GM12878 (cell line): ENCODE measurements around the gene VGF. TPM values are rescaled to one million over a fixed set of nuclear protein-coding genes. Genes with fewer than 3 reads are reported as not detected.

Experiments
- ATAC-seq: fragments of 200-7000 bp; cut with Tn5 transposase; 3 replicates; pipeline ENCODE4 v1.9.1; 2020; ENCODE audit warnings: mild to moderate bottlenecking, moderate library complexity
- BruUV-seq: library from RNA; stranded (reverse); fragments of 400-500 nt; replicated peaks from 2 replicates; lab custom pipeline; 2021; lab: Mats Ljungman, UMichigan
- CTCF ChIA-PET: fragments of 300-600 bp; sonication (Branson Sonifier 250); formaldehyde crosslinking; extraction: SDS; loops from one replicate; lab custom pipeline; 2021; ENCODE audit warnings: inconsistent platforms; lab: Yijun Ruan, JAX
- POLR2A ChIA-PET: fragments of 350-600 bp; formaldehyde crosslinking; extraction: SDS; loops from one replicate; lab custom pipeline; 2021; ENCODE audit warnings: inconsistent platforms; lab: Charles Lee
- RAD21 ChIA-PET: fragments of 300-600 bp; sonication (Branson Sonifier 250); formaldehyde crosslinking; loops from one replicate; lab custom pipeline; 2023; ENCODE audit warnings: antibody characterized with exemption; ENCODE audit not compliant: unreplicated experiment; lab: Charles Lee
- SMC1A ChIA-PET: fragments of 300-600 bp; sonication (Branson Sonifier 250); formaldehyde crosslinking; loops from one replicate; lab custom pipeline; 2023; ENCODE audit not compliant: unreplicated experiment, uncharacterized antibody; lab: Charles Lee
- DNase-seq: peaks from one replicate; pipeline ENCODE4 v3.0.0-alpha.2; 2011; ENCODE audit warnings: low read depth, low spot score
- FAIRE-seq: peaks from 3 replicates; lab custom pipeline; 2011; peaks lifted over from hg19 to GRCh38; lab: Jason Lieb, UNC
- H2AFZ ChIP-seq: 2 replicates; pipeline ENCODE4 v1.6.0; 2011; ENCODE audit warnings: low read depth, low read length, control low read depth; ENCODE audit not compliant: control insufficient read depth
- H3K27ac ChIP-seq: 2 replicates; pipeline ENCODE4 v1.5.1; 2011; ENCODE audit warnings: control low read depth; ENCODE audit not compliant: control insufficient read depth, insufficient read depth
- H3K27me3 ChIP-seq, 2 experiments: replicated peaks in 1 of 2; 2 replicates each; pipeline versions ENCODE4 v1.6.0 to v1.6.1; 2011; ENCODE audit warnings: low read length in 1 of 2; ENCODE audit not compliant: control insufficient read depth in 2 of 2, insufficient read depth in 2 of 2
- H3K36me3 ChIP-seq, 2 experiments: 2 replicates each; pipeline ENCODE4 v1.5.1; 2011; ENCODE audit warnings: low read length in 1 of 2; ENCODE audit not compliant: control insufficient read depth in 2 of 2, insufficient read depth in 2 of 2
- H3K4me1 ChIP-seq: 2 replicates; pipeline ENCODE4 v1.6.1; 2011; ENCODE audit warnings: mild to moderate bottlenecking, low read length, moderate library complexity, mixed read lengths; ENCODE audit not compliant: control insufficient read depth, insufficient read depth
- H3K4me2 ChIP-seq: 2 replicates; pipeline ENCODE4 v1.6.0; 2011; ENCODE audit warnings: control low read depth; ENCODE audit not compliant: control insufficient read depth, insufficient read depth
- H3K4me3 ChIP-seq: fragments of 200-600 bp; sonication (generic); 2 replicates; pipeline ENCODE4 v1.5.1; 2016
- H3K79me2 ChIP-seq: 2 replicates; pipeline ENCODE4 v1.6.0; 2011; ENCODE audit warnings: low read length; ENCODE audit not compliant: control insufficient read depth, insufficient read depth
- H3K9ac ChIP-seq: 2 replicates; pipeline ENCODE4 v1.8.0; 2011; ENCODE audit warnings: low read length, control low read depth, mixed read lengths; ENCODE audit not compliant: control insufficient read depth, insufficient read depth
- H3K9me3 ChIP-seq: replicated peaks from 3 replicates; pipeline ENCODE4 v1.5.1; 2011; ENCODE audit warnings: mild to moderate bottlenecking, low read length; ENCODE audit not compliant: control insufficient read depth, insufficient read depth
- H4K20me1 ChIP-seq: 2 replicates; pipeline ENCODE4 v1.6.0; 2011; ENCODE audit not compliant: control insufficient read depth, insufficient read depth
- ATF7 ChIP-seq: fragments of 450-650 bp; IDR thresholded peaks from 2 replicates; pipeline ENCODE4 v1.6.1; 2016; ENCODE audit warnings: low read depth, mild to moderate bottlenecking
- ESRRA ChIP-seq: IDR thresholded peaks from 2 replicates; pipeline ENCODE4 v1.6.1; 2012; ENCODE audit warnings: mild to moderate bottlenecking, low read length, improper control_type of control experiment
- JUND ChIP-seq: IDR thresholded peaks from 2 replicates; pipeline ENCODE4 v1.6.1; 2012; ENCODE audit warnings: low read depth, mild to moderate bottlenecking, low read length, improper control_type of control experiment, moderate library complexity
- NRF1 ChIP-seq: conservative IDR thresholded peaks from 2 replicates; pipeline ENCODE4 v1.6.1; 2011; ENCODE audit warnings: mild to moderate bottlenecking, low read depth, low read length, improper control_type of control experiment
- RBBP5 ChIP-seq: fragments of 200-600 bp; sonication (generic); conservative IDR thresholded peaks from 2 replicates; pipeline ENCODE4 v1.6.1; 2016
- STAT3 ChIP-seq: IDR thresholded peaks from 2 replicates; pipeline ENCODE4 v1.6.1; 2011; ENCODE audit warnings: low read depth, low read length, improper control_type of control experiment
- ZBED1 ChIP-seq: IDR thresholded peaks from 2 replicates; pipeline ENCODE4 v1.6.1; 2016; ENCODE audit warnings: borderline replicate concordance
- WGBS: methylation state at CpG from one replicate; pipeline ENCODE4 v1.1.6; 2016; ENCODE audit warnings: low lambda C conversion rate; ENCODE audit not compliant: insufficient replicate concordance, insufficient coverage; ENCODE audit errors: missing lambda C conversion rate; 5-methylcytosine and 5-hydroxymethylcytosine counted together
- in situ Hi-C: fragments of 300-500 bp; cut with MboI; formaldehyde crosslinking; loops from 9 replicates; pipeline ENCODE4 v1.14.3; 2018; ENCODE audit warnings: mixed read lengths
- intact Hi-C: fragments of 100-400 bp; cut with micrococcal nuclease; formaldehyde crosslinking; loops from one replicate; pipeline ENCODE4 v1.14.2; 2022; ENCODE audit not compliant: unreplicated experiment
- polyA plus RNA-seq, 11 experiments: library from polyadenylated mRNA; depleted of rRNA in 4 of 11; unstranded in 6 of 11; stranded (reverse) in 5 of 11; fragments of >200 nt; fragmentation: Nextera tagmentation in 4 of 11; fragmentation: Illumina TruSeq in 1 of 11; extraction: Ambion mirVana in 4 of 11; extraction: Trizol in 1 of 11; gene quantifications; 1 replicate in 1 of 11; 2 replicates in 10 of 11; pipeline versions ENCODE4 v1.2.1 to v1.2.3, GENCODE V29; 2011 to 2016; ENCODE audit warnings: inconsistent platforms in 2 of 11, missing spikeins in 2 of 11, low read depth in 1 of 11
- total RNA-seq, 4 experiments: library from RNA; depleted of rRNA in 3 of 4; stranded (reverse); fragments of >200 nt in 3 of 4; fragmentation: Illumina TruSeq in 1 of 4; extraction: Trizol in 1 of 4; gene quantifications; 2 replicates each; pipeline versions ENCODE4 v1.2.1 to v1.2.3, GENCODE V29; 2013 to 2021
- TF ChIP-seq, protein P1 (sequence below): fragments of 450-650 bp; IDR thresholded peaks from 2 replicates; pipeline ENCODE4 v1.6.1; 2016; ENCODE audit warnings: mild to moderate bottlenecking

VGF gene
- total and polyA plus RNA-seq, 10 of the 15 experiments (the other 5 are each of a cell fraction or from before 2014, with no cell fraction given), result 0.09 to 0.25 (median 0.17) TPM; not detected in 6

- in situ Hi-C loops, result no loop called here
- RAD21 ChIA-PET, result no interaction called here
- POLR2A ChIA-PET, result no interaction called here
- no peak for TF ChIP-seq ESRRA
- TF ChIP-seq, protein P1, sequence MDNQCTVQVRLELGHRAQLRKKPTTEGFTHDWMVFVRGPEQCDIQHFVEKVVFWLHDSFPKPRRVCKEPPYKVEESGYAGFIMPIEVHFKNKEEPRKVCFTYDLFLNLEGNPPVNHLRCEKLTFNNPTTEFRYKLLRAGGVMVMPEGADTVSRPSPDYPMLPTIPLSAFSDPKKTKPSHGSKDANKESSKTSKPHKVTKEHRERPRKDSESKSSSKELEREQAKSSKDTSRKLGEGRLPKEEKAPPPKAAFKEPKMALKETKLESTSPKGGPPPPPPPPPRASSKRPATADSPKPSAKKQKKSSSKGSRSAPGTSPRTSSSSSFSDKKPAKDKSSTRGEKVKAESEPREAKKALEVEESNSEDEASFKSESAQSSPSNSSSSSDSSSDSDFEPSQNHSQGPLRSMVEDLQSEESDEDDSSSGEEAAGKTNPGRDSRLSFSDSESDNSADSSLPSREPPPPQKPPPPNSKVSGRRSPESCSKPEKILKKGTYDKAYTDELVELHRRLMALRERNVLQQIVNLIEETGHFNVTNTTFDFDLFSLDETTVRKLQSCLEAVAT, result no peak
- TF ChIP-seq ATF7, result no peak
- 98% methylated on average over 19 of the region's 24 CpGs for WGBS
- Histone ChIP-seq H2AFZ (no peak overlapping the region), H3K4me1 (peaks cover 5% of the 10 kb centered on the region), H3K4me3 (no peak overlapping the region), H4K20me1 (no peaks in the 10 kb centered on the region), H3K79me2 (peaks cover 9% of the 10 kb centered on the region), H3K27me3 (no peaks in the 10 kb centered on the region), H3K36me3 (peaks cover 0 to 3% of the 10 kb centered on the region in 2 experiments; a peak in 2 of 4 replicates), H3K27ac (no peak overlapping the region), H3K9ac (no peak overlapping the region), H3K9me3 (no peaks in the 10 kb centered on the region), H3K4me2 (no peak overlapping the region)
- no peak for ATAC-seq
- CTCF ChIA-PET, result no interaction called here
- SMC1A ChIA-PET, result interaction anchor here (0.6 kb wide), 1 partner anchor 77 kb away, joined by 3 read pairs; no protein-coding TSS in a partner anchor
- BruUV-seq, result no TSS peak
- intact Hi-C loops, result no loop called here
- no peak for DNase-seq
- no peak for FAIRE-seq
Observed at GRCh38 chr7:101211501-101211900, 46.1 kb upstream of the VGF start.

- no peaks in the 10 kb centered on the region for H3K79me2 ChIP-seq
- FAIRE-seq (no peak), ATAC-seq (no peak), DNase-seq (no peak)
- H3K9me3 ChIP-seq, result no peaks in the 10 kb centered on the region
- H3K4me2 ChIP-seq, result no peak overlapping the region
- no peak overlapping the region for H3K4me3 ChIP-seq
- H3K27me3 ChIP-seq, result no peaks in the 10 kb centered on the region
- WGBS, result 91% methylated on average over 11 of the region's 19 CpGs
- H4K20me1 ChIP-seq, result no peaks in the 10 kb centered on the region
- ChIA-PET SMC1A (no interaction called here), CTCF (no interaction called here), POLR2A (no interaction called here), RAD21 (no interaction called here)
- intact Hi-C loops (no loop called here), in situ Hi-C loops (no loop called here)
- H3K27ac ChIP-seq, result no peak overlapping the region
- TF ChIP-seq JUND (no peak), RBBP5 (no peak), STAT3 (no peak), ZBED1 (no peak), NRF1 (no peak)
- H3K9ac ChIP-seq, result no peak overlapping the region
- H3K36me3 ChIP-seq, result peaks cover 0 to 3% of the 10 kb centered on the region in 2 experiments; a peak in 2 of 4 replicates
- BruUV-seq, result no TSS peak
- no peak overlapping the region for H2AFZ ChIP-seq
- no peaks in the 10 kb centered on the region; the same call in 1 of the 2 replicates for H3K4me1 ChIP-seq
Observed at GRCh38 chr7:101210143-101210542, 44.8 kb upstream of the VGF start.
